Lower leg skin (tissue), 3 donors: ENCODE measurements around the gene RBSN.

ENCODE experiments used
- POLR2A ChIP-seq, 2 donors: fragments of 450-650 bp; IDR thresholded peaks; one replicate each; pipeline ENCODE4 v1.6.1; 2016 to 2017; ENCODE audit warnings: antibody characterized with exemption in 2 of 2, mild to moderate bottlenecking in 1 of 2, moderate library complexity in 1 of 2
- TF ChIP-seq, protein P1 (sequence below), 3 donors: fragments of 450-650 bp; IDR thresholded peaks; one replicate each; pipeline ENCODE4 v1.5.1; 2016; ENCODE audit warnings: antibody characterized with exemption in 3 of 3, mild to moderate bottlenecking in 3 of 3, moderate library complexity in 2 of 3

GRCh38 chr3:15116032-15116669 lies 17.2 kb upstream of the RBSN start:
- TF ChIP-seq, protein P1, sequence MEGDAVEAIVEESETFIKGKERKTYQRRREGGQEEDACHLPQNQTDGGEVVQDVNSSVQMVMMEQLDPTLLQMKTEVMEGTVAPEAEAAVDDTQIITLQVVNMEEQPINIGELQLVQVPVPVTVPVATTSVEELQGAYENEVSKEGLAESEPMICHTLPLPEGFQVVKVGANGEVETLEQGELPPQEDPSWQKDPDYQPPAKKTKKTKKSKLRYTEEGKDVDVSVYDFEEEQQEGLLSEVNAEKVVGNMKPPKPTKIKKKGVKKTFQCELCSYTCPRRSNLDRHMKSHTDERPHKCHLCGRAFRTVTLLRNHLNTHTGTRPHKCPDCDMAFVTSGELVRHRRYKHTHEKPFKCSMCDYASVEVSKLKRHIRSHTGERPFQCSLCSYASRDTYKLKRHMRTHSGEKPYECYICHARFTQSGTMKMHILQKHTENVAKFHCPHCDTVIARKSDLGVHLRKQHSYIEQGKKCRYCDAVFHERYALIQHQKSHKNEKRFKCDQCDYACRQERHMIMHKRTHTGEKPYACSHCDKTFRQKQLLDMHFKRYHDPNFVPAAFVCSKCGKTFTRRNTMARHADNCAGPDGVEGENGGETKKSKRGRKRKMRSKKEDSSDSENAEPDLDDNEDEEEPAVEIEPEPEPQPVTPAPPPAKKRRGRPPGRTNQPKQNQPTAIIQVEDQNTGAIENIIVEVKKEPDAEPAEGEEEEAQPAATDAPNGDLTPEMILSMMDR (IDR thresholded peaks at IDR 0.05) = no peak
- TF ChIP-seq POLR2A (IDR thresholded peaks at IDR 0.05) = no peak
